HuH-7.5 (cell line): ENCODE data around the gene NRIP1.

ENCODE experiments used
- DNase-seq: peaks from one replicate; pipeline ENCODE4 v3.0.0; 2011; ENCODE audit warnings: low spot score

The NRIP1 gene, protein sequence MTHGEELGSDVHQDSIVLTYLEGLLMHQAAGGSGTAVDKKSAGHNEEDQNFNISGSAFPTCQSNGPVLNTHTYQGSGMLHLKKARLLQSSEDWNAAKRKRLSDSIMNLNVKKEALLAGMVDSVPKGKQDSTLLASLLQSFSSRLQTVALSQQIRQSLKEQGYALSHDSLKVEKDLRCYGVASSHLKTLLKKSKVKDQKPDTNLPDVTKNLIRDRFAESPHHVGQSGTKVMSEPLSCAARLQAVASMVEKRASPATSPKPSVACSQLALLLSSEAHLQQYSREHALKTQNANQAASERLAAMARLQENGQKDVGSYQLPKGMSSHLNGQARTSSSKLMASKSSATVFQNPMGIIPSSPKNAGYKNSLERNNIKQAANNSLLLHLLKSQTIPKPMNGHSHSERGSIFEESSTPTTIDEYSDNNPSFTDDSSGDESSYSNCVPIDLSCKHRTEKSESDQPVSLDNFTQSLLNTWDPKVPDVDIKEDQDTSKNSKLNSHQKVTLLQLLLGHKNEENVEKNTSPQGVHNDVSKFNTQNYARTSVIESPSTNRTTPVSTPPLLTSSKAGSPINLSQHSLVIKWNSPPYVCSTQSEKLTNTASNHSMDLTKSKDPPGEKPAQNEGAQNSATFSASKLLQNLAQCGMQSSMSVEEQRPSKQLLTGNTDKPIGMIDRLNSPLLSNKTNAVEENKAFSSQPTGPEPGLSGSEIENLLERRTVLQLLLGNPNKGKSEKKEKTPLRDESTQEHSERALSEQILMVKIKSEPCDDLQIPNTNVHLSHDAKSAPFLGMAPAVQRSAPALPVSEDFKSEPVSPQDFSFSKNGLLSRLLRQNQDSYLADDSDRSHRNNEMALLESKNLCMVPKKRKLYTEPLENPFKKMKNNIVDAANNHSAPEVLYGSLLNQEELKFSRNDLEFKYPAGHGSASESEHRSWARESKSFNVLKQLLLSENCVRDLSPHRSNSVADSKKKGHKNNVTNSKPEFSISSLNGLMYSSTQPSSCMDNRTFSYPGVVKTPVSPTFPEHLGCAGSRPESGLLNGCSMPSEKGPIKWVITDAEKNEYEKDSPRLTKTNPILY (N-terminal part only)

DNA sequence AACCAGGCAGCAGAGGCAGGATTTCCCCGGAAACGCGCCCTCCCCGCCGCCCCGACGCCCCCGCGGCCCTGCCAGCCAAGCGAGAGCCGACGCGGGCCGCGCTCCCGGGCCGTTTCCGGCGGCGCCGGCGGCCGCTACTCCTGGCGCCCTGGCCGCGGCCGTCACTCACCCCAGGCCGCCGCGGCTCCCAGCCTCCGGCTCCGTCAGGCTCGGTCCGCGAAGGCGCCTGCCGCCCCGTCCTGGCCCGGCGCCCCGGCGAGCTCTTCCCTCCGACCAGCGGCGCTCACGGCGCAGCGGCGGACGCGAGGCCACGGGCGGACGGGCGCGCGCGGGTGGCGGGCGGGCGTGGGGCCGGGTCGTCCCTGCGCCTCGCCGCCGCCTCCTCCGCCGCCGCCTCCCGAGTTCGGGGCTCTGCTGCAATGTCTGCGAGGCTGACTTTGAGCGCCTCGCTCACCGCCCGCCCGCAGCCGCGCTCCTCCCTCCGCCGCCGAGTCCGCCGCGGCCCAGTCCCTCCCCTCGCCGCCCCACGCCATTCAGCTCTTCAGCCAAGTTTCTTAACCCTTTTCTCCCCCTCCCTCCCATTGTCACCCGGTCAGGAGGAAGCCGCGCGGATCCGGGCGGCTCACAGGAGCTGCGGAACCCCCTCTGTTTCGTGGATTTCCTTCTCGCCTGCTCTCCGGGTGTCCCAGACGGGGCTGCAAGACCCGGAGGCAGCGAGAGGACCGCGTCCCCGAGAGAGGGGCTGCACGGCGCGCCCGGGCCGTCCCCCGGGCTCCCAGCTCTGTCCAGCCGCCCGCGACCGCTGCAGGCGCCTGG lies at the start of gene NRIP1:
TSS of gene NRIP1 (minus strand) at position 425 of the 816 bp plus-strand sequence. CDS start 96,808 bp downstream, outside the sequence.
- DNase-seq: peak; percentile 63

DNA sequence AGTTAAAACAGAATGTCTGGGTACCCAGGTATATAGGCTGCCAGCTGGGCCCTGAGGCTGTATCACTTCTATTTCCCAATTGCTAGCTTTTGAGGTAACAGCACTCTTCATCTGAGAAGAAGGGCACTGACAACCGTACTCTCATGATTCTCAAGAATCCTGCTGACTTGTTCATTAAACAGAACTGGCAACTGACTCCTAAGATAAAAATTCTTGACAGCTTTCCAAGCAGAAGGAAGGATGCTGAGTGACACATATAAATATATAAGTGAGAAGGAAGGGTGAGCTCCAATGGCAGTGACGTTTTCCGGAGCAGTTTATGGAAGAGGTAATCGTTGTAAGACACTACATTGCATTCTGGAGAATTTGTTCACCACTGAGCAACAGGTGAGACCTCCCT lies 48.1 kb upstream of the NRIP1 start:
- DNase-seq: no peak

DNA sequence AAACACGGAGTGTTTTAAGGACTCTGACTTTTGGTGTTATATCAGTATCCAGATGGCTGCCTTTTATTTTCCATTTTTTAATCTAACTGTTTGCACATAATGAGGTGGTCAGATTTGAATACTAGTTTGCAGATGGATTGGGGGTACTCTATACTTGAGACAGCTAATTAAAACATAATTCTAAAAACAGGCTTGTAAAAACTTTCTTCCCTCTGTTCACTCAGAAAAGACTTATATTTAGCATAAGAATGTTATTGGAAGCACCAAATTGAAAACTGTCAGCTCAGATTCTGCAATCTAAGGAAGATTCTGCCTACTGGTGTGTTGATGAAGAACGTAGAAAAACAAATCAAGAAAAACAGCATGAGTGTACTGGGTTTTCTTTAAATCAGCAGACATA lies 44.0 kb upstream of the NRIP1 start:
- no peak for DNase-seq

DNA sequence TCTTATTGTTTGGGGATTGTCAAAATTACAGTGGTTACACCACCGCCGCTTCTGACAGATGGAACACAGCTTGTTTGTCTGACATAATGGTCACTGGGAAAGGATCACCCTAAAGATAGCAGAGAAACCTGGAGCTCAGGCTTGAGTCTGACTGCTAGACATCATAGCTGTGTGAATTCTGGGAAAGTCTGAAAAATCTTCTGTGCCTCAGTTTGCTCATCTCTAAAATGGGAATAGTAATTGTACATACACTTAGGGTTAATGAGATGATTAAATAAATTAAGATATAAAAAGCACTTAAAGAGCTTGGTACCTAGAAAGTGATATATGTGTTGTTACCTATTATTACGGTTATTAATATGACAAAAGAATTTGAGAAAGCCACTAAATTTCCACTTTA lies 39.7 kb upstream of the NRIP1 start:
- DNase-seq: no peak

DNA sequence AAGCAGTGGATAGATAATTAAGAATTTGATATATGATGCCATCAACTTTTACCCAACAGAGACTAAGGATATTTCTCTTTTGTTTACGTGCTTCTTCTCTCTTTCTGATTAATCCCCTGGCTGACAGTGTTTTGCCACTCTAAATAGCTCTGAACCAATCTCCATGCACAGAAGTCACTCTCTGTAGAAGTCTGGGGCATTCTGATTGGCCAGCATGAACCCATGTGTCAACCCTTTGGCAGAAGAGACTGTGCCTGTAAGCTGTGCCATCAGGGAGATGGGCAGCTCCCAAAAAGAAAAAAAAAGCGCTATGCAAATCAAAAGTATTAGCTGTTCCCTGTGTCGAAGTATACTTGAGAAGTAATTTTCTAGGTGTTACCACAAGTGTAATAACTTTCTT lies 34.1 kb upstream of the NRIP1 start:
- no peak for DNase-seq

DNA sequence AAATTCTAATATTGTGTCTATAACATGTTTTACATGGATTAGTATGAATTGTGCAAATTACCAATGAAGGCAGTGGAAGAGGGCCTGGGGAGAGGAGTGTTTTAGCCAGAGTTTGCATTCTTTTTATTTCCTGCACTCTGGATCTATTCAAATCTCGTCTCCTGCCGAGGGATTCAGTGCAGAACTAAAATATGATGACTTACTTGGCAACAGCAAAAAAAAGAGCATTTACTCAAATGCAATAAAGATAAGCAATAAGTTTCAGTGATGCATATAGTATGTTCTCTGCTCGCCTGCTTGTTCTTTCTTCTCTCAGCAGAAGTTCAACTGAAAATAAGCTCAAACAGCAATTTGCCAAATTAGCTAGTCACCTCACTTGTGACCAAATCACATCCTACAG lies 33.4 kb upstream of the NRIP1 start:
- no peak for DNase-seq

DNA sequence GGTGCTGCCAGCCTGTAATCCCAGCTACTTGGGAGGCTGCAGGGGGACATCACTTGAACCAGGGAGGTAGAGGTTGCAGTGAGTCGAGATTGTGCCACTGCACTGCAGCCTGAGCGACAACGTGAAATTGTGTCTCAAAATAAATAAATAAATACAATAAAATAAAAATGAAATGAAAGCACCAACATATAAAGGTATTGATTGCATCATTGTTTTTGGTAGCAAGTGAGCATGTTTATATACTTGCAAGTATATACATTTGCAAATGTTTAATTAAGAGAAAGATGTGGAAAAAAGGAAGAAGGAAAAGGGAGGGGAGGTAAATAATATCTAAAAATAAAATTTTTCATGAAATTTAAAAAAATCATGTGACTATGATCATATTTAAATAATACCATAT lies 32.8 kb upstream of the NRIP1 start:
- DNase-seq: no peak

DNA sequence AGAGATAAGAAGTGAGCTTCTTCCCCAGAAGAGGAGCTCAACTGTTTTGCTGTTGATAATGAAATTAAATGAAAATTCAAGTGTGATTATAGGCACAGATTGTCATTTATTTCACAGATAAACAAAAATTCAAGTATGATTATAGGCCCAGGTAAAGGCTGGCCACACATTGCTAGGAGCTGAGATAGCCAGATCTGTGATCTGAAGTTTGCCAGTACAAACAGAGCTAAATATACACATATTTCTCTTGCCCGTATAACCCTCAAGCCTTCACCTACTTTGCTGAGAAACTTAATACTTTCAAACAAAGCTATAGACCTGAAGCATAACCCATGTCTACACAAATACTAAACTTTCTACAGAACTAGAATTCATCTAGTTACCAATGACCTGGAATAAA lies 31.3 kb upstream of the NRIP1 start:
- no peak for DNase-seq

DNA sequence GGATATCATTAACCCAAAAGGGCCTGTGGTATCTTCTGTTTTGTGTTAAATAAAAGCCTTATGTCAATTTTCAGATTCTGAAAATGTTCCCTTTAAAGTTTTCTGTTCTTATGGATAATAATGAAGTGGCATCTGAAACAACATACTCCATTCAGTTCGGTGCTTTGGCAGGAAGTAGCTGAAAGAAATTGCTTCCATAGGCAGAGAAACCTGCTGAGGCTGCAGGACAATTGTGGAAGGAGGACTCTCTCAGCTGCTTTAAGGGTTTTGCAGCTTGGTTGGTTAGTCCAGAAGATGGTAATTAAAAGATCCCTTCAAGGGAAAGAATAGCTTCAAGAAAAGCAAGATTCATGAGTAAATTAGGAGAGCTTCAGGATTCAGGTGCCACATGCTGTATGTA lies 30.5 kb upstream of the NRIP1 start:
- DNase-seq: no peak

DNA sequence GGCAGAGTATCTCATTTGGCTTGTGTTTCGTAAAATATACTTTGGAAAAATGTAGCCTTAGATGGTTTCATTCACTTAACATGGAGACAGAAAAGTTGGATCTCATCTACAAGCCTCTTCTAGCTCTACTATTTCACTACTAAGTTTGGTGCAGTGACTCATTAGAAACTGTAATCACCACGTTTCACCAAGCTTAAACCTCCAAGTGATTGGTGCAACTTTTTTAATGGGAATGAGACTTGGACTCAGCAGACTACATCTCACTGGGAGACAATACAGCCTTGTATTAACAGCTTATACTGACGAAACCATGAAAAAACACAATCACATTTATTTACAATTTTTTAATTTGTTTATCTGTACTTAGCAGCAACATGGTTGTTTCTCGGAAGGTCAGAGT lies 29.9 kb upstream of the NRIP1 start:
- DNase-seq: no peak

DNA sequence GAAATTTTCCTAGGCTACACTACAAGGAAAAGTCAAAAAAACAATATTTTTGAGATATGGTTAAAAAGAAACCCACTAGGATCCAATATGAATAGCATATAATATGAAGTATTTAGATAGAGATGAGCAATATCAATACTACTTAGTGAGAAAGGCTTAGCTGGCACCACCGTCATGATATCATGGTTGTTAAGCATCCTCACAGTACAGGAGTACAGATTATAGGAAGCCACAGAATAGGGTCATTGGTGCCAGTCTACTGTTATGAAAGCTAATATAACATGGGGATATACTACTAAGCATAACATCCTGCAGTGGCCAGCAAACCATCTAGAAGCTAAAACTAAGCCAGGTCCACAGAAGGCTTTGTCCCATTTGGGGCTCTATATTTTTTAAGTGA lies 28.4 kb upstream of the NRIP1 start:
- no peak for DNase-seq

DNA sequence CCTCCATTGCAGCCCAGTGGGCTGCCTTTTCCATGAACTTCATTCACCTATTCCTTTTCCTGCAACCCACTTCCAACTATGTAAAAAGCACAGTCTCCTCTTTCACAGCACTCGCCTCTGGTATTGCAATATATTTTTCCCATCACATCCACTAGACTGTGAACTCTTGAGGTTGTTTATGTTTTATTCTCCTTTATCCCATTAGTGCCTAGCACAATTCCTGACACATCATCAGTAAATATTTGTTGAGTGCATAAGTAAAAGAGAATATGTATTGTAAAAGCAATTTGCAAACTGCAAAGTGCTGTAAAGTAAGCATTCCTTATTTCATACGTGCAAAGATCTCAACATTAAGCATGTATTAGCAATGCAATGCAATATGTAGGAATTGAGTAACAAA lies 27.9 kb upstream of the NRIP1 start:
- no peak for DNase-seq

DNA sequence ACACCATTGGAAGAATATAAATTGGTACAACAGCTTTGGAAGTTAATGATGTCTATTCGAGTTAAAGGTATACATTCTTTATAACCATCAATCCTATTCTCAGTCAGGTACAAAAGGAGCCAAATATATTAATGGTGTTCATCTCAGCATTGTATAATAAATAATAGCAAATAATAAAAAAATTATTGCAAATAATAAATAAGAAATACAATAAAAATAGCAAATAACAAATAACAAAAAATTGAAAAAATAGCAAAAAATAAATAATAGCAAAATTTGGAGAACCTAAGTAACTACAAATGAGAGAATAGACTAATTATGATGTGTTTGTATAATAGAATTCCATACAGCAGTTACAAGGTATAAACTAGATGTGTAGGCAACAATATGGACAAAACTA lies 25.6 kb upstream of the NRIP1 start:
- DNase-seq: no peak

DNA sequence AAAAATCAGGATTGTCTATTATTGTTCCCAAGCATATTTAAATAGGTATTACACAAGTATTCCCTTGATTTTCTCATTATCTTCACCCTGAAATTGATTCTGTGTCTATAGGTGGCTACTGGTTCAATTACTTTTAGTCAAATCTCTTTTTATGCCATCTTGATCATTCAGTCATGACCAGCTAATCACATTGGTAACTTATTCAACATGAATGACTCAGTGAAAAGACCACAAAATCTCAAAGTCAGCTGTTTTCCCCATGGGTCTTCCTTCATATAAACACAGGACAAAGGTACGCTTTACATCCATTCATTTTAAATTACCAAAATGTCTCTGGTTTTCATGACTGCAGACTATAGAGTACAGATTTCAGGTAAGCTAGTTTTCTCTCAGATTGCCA lies 23.7 kb upstream of the NRIP1 start:
- no peak for DNase-seq

DNA sequence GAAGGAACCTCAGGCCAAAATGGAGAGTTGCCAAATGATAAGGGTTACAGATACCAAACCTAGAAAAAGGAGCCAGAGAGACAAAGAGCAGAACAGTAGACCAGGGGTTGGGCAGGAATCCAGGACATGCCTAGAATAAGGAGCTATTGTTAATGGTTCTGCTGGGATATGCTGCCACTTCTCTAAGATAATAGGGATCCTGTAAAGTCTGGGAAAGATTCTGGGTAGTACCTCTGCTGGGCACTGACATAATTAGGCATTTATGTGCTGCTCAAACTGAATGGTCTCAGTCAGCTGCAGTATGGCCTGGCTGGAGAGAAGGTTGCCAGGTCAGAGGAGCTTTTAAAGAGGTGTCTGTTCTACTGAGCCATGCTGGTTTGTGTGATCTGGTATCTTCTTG lies 19.9 kb upstream of the NRIP1 start:
- DNase-seq: no peak

DNA sequence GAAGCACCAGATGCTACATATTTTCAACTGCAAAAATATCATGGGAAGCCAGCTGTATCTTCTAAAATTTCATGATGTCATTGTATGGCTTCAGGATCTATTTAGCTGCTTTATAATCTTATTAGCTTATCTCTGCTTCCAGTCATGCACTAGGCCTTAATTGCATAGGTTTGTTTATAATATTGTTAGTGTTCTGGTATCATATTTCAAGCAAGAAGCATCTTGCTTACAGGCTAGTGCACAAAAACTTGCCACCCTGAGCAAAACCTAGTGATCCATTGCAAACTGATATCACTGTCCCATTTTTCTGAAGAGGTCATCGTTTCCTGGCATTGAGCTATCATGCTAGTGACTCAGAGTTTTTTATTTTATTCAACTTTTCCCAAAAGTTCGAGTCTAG lies 15.7 kb upstream of the NRIP1 start:
- no peak for DNase-seq

DNA sequence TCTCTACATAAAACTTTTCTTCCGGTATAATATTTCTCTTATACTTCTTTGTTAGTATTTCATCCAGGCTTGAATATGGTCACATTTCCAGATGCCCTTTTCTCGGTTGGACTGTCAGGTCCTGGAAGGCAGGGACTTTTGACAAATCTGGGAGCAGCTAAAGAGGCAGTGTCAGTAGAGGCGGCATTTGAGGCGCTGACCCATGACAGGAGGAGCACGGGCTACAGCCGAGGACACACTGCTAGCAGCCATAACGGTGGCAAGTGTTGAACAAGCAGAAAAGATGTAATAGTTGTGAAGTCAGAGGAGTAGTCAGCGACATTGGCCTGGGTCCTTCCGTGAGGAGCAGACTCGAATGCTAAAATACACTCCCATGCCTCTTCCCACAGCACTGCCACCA lies 14.5 kb upstream of the NRIP1 start:
- no peak for DNase-seq

DNA sequence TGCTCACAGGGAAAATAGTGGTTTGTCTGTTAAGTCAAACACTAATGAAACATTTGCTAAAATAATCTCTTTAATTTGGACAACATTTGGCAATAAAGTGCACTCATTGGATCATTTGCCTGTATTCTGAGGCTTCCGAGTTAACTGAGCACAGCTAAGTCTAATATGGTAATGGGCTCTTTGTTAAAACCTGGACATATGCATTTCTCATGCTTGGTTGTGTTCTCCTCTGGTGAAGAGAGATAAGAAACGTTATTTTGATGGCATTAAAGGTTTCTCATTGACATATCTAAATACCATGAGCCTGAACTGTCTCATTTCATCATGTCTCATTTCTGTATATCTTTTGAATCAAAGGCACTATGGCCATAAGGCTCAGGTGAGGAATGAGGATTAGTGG lies 13.4 kb upstream of the NRIP1 start:
- no peak for DNase-seq

DNA sequence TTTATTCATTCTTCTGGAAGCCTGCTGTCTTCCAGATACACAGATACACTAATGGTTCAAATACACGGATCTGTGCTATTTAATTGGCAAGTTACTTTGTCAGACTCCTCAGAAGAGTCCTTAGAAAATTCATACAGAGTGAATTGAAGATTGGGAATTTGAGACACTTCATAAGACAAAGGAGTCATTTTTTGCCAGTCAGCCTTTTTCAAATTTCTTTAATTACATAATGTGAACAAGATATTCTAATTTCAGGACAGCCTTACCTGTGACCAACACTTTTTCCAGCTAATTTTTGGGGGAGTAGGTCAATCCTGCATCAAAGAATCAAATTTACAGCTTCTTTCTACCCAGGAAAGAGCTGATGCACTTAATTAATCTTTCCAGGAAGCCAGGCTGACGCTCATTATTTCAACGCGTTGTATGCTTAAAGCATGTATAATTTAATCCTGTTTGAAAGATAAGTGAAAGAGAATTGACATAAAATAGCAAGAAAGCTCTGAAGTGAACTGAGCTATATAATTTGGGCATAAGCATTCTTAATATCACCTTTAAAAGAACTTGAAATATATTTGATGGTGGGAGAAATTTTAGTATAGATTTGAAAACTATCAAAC lies 12.8 kb upstream of the NRIP1 start:
- DNase-seq: no peak

DNA sequence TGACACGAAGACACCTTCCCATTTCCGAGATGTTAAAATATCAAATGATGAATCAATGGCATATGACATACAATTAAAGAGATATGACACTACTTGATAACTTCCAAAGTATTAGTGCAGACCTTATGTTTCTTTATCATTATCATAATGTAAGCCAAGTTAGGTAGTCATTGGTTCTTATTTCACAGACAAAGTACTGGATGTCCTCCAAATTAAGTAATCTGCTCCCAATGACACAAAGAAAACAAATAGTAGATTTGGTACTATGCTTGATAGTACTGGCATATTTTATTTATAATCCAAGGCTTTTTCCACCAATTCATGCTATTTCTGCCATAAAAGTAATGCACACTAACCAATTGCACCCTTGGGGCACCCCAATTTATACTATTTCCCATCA lies 11.9 kb upstream of the NRIP1 start:
- DNase-seq: no peak

DNA sequence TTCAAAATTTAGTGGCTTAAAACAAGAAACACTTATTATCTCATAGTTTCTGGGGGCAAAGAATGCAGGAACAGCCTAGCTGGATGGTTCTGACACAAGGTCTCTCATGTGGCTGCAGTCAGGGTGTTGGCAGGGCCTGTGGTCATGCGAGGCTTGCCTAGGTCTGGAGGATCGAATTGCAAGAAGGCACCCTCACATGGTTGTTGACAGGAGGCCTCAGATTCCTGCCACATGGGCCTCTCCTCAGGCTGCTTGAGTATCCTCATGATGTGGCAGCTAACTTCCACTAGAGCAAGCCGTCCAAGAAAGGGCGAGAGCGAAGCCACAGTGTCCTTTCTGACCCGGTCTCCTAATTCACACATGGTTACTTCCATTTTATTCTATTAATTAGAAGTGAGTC lies 6.2 kb upstream of the NRIP1 start:
- DNase-seq: no peak

DNA sequence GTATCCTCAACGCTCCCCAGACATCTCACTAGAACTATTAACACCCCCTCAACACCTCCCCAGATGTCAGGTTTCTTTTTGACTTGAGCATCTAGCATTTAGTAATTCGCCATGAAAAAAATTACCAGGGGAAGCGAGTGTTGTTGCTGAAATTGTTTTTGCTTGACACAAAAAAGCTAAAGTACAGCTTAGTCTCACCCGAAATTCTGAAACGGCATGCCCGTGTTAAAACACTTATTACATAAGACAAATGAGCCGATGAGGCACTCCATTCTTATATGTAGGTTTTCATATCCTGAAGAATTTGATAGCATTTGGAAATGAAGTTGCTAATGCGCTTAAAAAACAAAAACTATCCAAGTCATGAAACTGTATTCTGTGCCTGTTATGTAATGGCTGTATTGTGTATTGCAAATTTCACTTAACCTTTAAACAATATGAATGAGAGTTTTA lies 1.3 kb upstream of the NRIP1 start:
- DNase-seq: no peak
